ENCODE results near the gene ETFB. TPM values are rescaled to one million over a fixed set of nuclear protein-coding genes. Genes with fewer than 3 reads are reported as not detected.

The ETFB gene
- total and polyA plus RNA-seq, 4 donors, result 129 to 713 (median 467) TPM

- WGBS, result 64% methylated on average over 8 of the region's 8 CpGs
- no peak for DNase-seq (ENCODE audit: low spot score)
- TF ChIP-seq JUND (IDR thresholded peaks at IDR 0.05) (no peak), YY1 (IDR thresholded peaks at IDR 0.05) (no peak), TAF1 (conservative IDR thresholded peaks at IDR 0.05) (no peak), ATF3 (IDR thresholded peaks at IDR 0.05) (no peak), HNF4A (conservative IDR thresholded peaks at IDR 0.05) (no peak), SP1 (IDR thresholded peaks at IDR 0.05) (no peak), RXRA (IDR thresholded peaks at IDR 0.05) (no peak), FOXA1 (IDR thresholded peaks at IDR 0.05) (no peak), NR2F2 (IDR thresholded peaks at IDR 0.05) (no peak), GABPA (IDR thresholded peaks at IDR 0.05 in 1 of 2, conservative IDR thresholded peaks at IDR 0.05 in 1 of 2) (no peak), HNF4G (IDR thresholded peaks at IDR 0.05) (no peak), MAX (IDR thresholded peaks at IDR 0.05) (no peak), EGR1 (IDR thresholded peaks at IDR 0.05; ENCODE audit: low read depth in 2 of 2) (no peak)
- TF ChIP-seq, protein P1, sequence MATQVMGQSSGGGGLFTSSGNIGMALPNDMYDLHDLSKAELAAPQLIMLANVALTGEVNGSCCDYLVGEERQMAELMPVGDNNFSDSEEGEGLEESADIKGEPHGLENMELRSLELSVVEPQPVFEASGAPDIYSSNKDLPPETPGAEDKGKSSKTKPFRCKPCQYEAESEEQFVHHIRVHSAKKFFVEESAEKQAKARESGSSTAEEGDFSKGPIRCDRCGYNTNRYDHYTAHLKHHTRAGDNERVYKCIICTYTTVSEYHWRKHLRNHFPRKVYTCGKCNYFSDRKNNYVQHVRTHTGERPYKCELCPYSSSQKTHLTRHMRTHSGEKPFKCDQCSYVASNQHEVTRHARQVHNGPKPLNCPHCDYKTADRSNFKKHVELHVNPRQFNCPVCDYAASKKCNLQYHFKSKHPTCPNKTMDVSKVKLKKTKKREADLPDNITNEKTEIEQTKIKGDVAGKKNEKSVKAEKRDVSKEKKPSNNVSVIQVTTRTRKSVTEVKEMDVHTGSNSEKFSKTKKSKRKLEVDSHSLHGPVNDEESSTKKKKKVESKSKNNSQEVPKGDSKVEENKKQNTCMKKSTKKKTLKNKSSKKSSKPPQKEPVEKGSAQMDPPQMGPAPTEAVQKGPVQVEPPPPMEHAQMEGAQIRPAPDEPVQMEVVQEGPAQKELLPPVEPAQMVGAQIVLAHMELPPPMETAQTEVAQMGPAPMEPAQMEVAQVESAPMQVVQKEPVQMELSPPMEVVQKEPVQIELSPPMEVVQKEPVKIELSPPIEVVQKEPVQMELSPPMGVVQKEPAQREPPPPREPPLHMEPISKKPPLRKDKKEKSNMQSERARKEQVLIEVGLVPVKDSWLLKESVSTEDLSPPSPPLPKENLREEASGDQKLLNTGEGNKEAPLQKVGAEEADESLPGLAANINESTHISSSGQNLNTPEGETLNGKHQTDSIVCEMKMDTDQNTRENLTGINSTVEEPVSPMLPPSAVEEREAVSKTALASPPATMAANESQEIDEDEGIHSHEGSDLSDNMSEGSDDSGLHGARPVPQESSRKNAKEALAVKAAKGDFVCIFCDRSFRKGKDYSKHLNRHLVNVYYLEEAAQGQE (IDR thresholded peaks at IDR 0.05), result no peak
- TF ChIP-seq, protein P2, sequence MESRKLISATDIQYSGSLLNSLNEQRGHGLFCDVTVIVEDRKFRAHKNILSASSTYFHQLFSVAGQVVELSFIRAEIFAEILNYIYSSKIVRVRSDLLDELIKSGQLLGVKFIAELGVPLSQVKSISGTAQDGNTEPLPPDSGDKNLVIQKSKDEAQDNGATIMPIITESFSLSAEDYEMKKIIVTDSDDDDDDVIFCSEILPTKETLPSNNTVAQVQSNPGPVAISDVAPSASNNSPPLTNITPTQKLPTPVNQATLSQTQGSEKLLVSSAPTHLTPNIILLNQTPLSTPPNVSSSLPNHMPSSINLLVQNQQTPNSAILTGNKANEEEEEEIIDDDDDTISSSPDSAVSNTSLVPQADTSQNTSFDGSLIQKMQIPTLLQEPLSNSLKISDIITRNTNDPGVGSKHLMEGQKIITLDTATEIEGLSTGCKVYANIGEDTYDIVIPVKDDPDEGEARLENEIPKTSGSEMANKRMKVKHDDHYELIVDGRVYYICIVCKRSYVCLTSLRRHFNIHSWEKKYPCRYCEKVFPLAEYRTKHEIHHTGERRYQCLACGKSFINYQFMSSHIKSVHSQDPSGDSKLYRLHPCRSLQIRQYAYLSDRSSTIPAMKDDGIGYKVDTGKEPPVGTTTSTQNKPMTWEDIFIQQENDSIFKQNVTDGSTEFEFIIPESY (IDR thresholded peaks at IDR 0.05), result no peak
Observed at GRCh38 chr19:51316688-51317087, 49.5 kb downstream of the ETFB start.

GRCh38 chr19:51311351-51312257 is 54.6 kb downstream of the ETFB start, which contains the start of gene IGLON5:
IGLON5 (plus strand) TSS chr19:51311644; CDS start chr19:51311848, 204 bp downstream.
- H3K9ac ChIP-seq (ENCODE audit: low read depth in 1 of 2, low read length in 2 of 2), result no peak within 1 kb of the TSS
- DNase-seq (ENCODE audit: low spot score), result no peak
- no peak within 1 kb of the TSS for H3K4me3 ChIP-seq (ENCODE audit: low read depth in 1 of 3, low read length in 3 of 3)
- H3K9me3 ChIP-seq (ENCODE audit: control insufficient read depth in 4 of 4, low read length in 3 of 4), result peaks cover 1 to 8% (median 6%) of the 10 kb centered on the region in 4 donors
- WGBS, result 3% methylated on average over 74 of the region's 76 CpGs
- no peaks in the 10 kb centered on the region for H3K36me3 ChIP-seq (ENCODE audit: control insufficient read depth in 4 of 4, insufficient read depth in 3 of 4, low read depth in 1 of 4, low read length in 3 of 4)
- peaks cover 0 to under 1% (median 0%) of the 10 kb centered on the region in 4 donors for H3K27me3 ChIP-seq (ENCODE audit: control insufficient read depth in 4 of 4, insufficient read depth in 4 of 4, low read length in 3 of 4)
- H3K27ac ChIP-seq (ENCODE audit: low read depth in 1 of 2, low read length in 2 of 2), result no peak within 1 kb of the TSS
- H3K4me1 ChIP-seq (ENCODE audit: control insufficient read depth in 4 of 4, insufficient read depth in 4 of 4, low read length in 3 of 4), result peaks cover 0 to 2% (median 0%) of the 10 kb centered on the region in 4 donors
- TF ChIP-seq ATF3 (IDR thresholded peaks at IDR 0.05) (no peak), FOXA1 (IDR thresholded peaks at IDR 0.05) (no peak), EGR1 (IDR thresholded peaks at IDR 0.05; ENCODE audit: low read depth in 2 of 2) (no peak), RAD21 (IDR thresholded peaks at IDR 0.05) (no peak), FOXA2 (IDR thresholded peaks at IDR 0.05) (no peak), HNF4G (IDR thresholded peaks at IDR 0.05) (no peak), JUND (IDR thresholded peaks at IDR 0.05) (no peak), GABPA (IDR thresholded peaks at IDR 0.05 in 1 of 2, conservative IDR thresholded peaks at IDR 0.05 in 1 of 2) (no peak), NR2F2 (IDR thresholded peaks at IDR 0.05) (no peak), HNF4A (conservative IDR thresholded peaks at IDR 0.05) (no peak), CTCF (IDR thresholded peaks at IDR 0.05; ENCODE audit: low read depth, low read length, missing input control) (no peak), YY1 (IDR thresholded peaks at IDR 0.05) (no peak), TAF1 (conservative IDR thresholded peaks at IDR 0.05) (no peak), RXRA (IDR thresholded peaks at IDR 0.05) (no peak)
- TF ChIP-seq, protein P2 (IDR thresholded peaks at IDR 0.05), result no peak

More at GRCh38 chr19:51316688-51317087, 49.5 kb downstream of the ETFB start:
- Histone ChIP-seq H3K4me3 (ENCODE audit: low read depth in 1 of 3, low read length in 3 of 3) (no peak overlapping the region), H3K36me3 (ENCODE audit: control insufficient read depth in 4 of 4, insufficient read depth in 3 of 4, low read depth in 1 of 4, low read length in 3 of 4) (no peaks in the 10 kb centered on the region), H3K27me3 (ENCODE audit: control insufficient read depth in 4 of 4, insufficient read depth in 4 of 4, low read length in 3 of 4) (no peaks in the 10 kb centered on the region), H3K9me3 (ENCODE audit: control insufficient read depth in 4 of 4, low read length in 3 of 4) (no peaks in the 10 kb centered on the region), H3K27ac (ENCODE audit: low read depth in 1 of 2, low read length in 2 of 2) (no peak overlapping the region), H3K4me1 (ENCODE audit: control insufficient read depth in 4 of 4, insufficient read depth in 4 of 4, low read length in 3 of 4) (peaks cover 0 to 2% (median 0%) of the 10 kb centered on the region in 4 donors), H3K9ac (ENCODE audit: low read depth in 1 of 2, low read length in 2 of 2) (no peak overlapping the region)

Data from liver (tissue), 9 donors.